Esophagus muscularis mucosa (tissue), 4 donors: Measurements from ENCODE around the gene CERCAM. TPM values are rescaled to one million over a fixed set of nuclear protein-coding genes. Genes with fewer than 3 reads are reported as not detected.

Source experiments
- DNase-seq: peaks from one replicate; pipeline ENCODE4 v3.0.0-alpha.2; 2017; ENCODE audit errors: extremely low spot score
- H3K27ac ChIP-seq, 4 donors: fragments of 200-600 bp; sonication (generic); replicated peaks in 1 of 4; 1 replicate in 3 of 4; 2 replicates in 1 of 4; pipeline ENCODE4 v1.5.1; 2016 to 2019; ENCODE audit warnings: mild to moderate bottlenecking in 1 of 4
- H3K27me3 ChIP-seq, 4 donors: fragments of 200-600 bp; sonication (generic); one replicate each; pipeline versions ENCODE4 v1.5.1 to v1.6.0; 2016 to 2019
- H3K36me3 ChIP-seq, 4 donors: fragments of 200-600 bp; sonication (generic); one replicate each; pipeline ENCODE4 v1.5.1; 2016 to 2019
- H3K4me1 ChIP-seq, 4 donors: fragments of 200-600 bp; sonication (generic); one replicate each; pipeline ENCODE4 v1.5.1; 2016 to 2019
- H3K4me3 ChIP-seq, 4 donors: fragments of 200-600 bp; sonication (generic); 1 replicate in 2 of 4; 2 replicates in 2 of 4; pipeline ENCODE4 v1.5.1; 2016 to 2019; ENCODE audit warnings: mild to moderate bottlenecking in 4 of 4, moderate library complexity in 1 of 4
- H3K9me3 ChIP-seq, 4 donors: fragments of 200-600 bp; sonication (generic); 1 replicate in 3 of 4; 2 replicates in 1 of 4; pipeline ENCODE4 v1.5.1; 2016 to 2019
- EP300 ChIP-seq: sonication (generic); formaldehyde crosslinking; IDR thresholded peaks from one replicate; pipeline ENCODE4 v1.6.1; 2017; ENCODE audit warnings: antibody characterized with exemption
- POLR2A ChIP-seq: fragments of 450-650 bp; IDR thresholded peaks from one replicate; pipeline ENCODE4 v1.6.1; 2017; ENCODE audit warnings: antibody characterized with exemption, moderate library complexity, mild to moderate bottlenecking, low read depth
- POLR2AphosphoS5 ChIP-seq, 2 donors: sonication (generic); formaldehyde crosslinking; IDR thresholded peaks; one replicate each; pipeline ENCODE4 v1.6.1; 2017; ENCODE audit warnings: antibody characterized with exemption in 2 of 2
- whole genome bisulfite sequencing: methylation state at CpG from one replicate; pipeline ENCODE4 v1.1.5; 2018; 5-methylcytosine and 5-hydroxymethylcytosine counted together
- intact Hi-C: fragments of 100-400 bp; cut with DNase I; formaldehyde crosslinking; loops from one replicate; pipeline ENCODE4 v1.15.1; 2023
- total RNA-seq, 4 donors: library from RNA; depleted of rRNA; stranded (reverse); fragments of >200 nt; gene quantifications; one replicate each; pipeline versions ENCODE4 v1.1.0 to v1.2.1, GENCODE V29; 2016
- TF ChIP-seq, protein P1 (sequence below), 3 experiments: fragments of 200-600 bp in 2 of 3; fragments of 450-650 bp in 1 of 3; sonication (generic) in 2 of 3; IDR thresholded peaks; one replicate each; pipeline ENCODE4 v1.5.1; 2017 to 2019; ENCODE audit warnings: antibody characterized with exemption in 3 of 3, mild to moderate bottlenecking in 2 of 3, moderate library complexity in 1 of 3

The CERCAM gene
- total RNA-seq, 4 donors from 2014 or later: 21.7 to 31.0 (median 27.5) TPM

DNA sequence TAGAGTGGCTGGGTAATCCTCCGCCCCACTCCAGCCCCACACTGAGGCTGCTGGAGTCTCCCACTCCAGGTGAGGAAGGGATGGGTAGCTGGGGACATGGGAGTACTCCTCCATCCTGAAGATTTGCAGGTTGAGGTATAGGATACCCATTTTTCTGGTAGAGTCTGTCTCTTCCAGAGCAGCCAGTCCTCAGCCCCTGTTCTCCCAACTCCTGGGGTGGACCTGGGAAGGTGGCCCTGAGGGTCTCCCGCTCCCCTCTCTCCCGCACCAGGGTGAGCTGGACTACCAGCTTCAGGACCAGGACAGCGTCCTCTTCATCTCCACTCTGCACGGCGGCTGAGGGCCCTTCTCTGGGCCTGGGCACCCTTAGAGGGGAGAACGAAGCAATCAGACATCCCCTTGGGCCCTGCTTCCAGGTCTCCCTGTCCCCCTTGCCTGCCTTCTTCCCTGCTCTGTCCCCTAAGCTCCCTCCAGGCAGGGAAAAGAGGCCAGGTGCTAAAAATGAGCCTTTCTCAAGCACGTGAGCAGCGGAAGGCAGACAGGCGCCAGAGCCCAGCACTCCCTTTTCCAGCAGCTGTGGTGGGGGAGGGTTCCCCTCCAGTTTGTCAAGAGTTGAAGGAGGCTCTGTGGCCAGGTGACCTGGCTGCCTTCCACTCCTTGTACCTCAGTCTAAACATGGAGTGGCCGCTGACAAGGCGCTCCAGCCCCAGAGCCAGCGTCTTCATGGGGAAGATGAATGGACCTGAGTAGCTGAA lies 31.1 kb upstream of the CERCAM start:
- intact Hi-C loops: no loop called here
- 65% methylated on average over 8 of the region's 13 CpGs for WGBS
- H3K4me1 ChIP-seq: no peaks in the 10 kb centered on the region
- no peak overlapping the region for H3K4me3 ChIP-seq
- DNase-seq: no peak
- TF ChIP-seq EP300 (no peak), POLR2A (no peak), POLR2AphosphoS5 (IDR thresholded peaks at IDR 0.05) (no peak)
- TF ChIP-seq, protein P1, sequence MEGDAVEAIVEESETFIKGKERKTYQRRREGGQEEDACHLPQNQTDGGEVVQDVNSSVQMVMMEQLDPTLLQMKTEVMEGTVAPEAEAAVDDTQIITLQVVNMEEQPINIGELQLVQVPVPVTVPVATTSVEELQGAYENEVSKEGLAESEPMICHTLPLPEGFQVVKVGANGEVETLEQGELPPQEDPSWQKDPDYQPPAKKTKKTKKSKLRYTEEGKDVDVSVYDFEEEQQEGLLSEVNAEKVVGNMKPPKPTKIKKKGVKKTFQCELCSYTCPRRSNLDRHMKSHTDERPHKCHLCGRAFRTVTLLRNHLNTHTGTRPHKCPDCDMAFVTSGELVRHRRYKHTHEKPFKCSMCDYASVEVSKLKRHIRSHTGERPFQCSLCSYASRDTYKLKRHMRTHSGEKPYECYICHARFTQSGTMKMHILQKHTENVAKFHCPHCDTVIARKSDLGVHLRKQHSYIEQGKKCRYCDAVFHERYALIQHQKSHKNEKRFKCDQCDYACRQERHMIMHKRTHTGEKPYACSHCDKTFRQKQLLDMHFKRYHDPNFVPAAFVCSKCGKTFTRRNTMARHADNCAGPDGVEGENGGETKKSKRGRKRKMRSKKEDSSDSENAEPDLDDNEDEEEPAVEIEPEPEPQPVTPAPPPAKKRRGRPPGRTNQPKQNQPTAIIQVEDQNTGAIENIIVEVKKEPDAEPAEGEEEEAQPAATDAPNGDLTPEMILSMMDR (IDR thresholded peaks at IDR 0.05): no peak
- H3K36me3 ChIP-seq: peaks cover 48 to 92% (median 86%) of the 10 kb centered on the region in 4 donors
- no peaks in the 10 kb centered on the region for H3K9me3 ChIP-seq
- H3K27ac ChIP-seq: no peak overlapping the region
- peaks cover 0 to 51% (median 0%) of the 10 kb centered on the region in 4 donors for H3K27me3 ChIP-seq

DNA sequence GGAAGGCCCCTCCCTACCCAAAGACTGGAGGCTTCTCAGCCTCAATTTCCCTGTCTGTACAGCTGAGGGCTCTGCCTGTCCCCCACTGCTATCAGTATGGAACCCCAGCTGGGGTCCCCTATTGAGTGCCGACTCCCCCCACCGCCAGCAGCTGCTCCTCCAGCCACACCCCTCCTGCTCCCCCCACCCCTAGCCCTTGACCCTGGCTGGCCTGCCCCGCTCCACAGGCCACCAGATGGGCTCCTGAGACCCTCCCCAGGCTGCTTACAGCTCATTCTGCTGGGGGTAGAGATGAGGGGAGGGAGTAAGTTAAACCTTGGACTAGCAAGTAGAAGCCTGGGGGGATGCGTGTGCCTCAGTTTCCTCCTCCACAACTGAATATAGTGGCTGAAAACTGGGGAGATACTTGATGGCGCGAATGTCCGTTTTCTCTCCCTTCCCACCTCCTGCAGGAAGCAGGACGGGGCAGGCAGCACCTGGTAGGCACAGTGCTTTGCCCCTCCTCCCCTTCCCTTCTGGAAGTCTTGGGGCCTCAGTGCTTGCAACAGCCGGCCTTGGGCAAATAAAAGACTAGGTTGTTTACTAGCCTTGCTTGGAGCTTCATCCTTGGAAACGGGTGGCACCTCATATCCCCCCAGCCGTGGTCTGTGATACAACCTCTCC lies 30.4 kb upstream of the CERCAM start:
- no peak for TF ChIP-seq POLR2AphosphoS5 (IDR thresholded peaks at IDR 0.05)
- no peak for TF ChIP-seq POLR2A
- H3K27me3 ChIP-seq: peaks cover 0 to 56% (median 0%) of the 10 kb centered on the region in 4 donors
- 83% methylated on average over 11 of the region's 11 CpGs for WGBS
- no peak for DNase-seq
- H3K36me3 ChIP-seq: peaks cover 48 to 84% (median 79%) of the 10 kb centered on the region in 4 donors
- H3K27ac ChIP-seq: no peak overlapping the region
- intact Hi-C loops: no loop called here
- H3K9me3 ChIP-seq: no peaks in the 10 kb centered on the region
- no peak overlapping the region for H3K4me3 ChIP-seq
- H3K4me1 ChIP-seq: no peaks in the 10 kb centered on the region

DNA sequence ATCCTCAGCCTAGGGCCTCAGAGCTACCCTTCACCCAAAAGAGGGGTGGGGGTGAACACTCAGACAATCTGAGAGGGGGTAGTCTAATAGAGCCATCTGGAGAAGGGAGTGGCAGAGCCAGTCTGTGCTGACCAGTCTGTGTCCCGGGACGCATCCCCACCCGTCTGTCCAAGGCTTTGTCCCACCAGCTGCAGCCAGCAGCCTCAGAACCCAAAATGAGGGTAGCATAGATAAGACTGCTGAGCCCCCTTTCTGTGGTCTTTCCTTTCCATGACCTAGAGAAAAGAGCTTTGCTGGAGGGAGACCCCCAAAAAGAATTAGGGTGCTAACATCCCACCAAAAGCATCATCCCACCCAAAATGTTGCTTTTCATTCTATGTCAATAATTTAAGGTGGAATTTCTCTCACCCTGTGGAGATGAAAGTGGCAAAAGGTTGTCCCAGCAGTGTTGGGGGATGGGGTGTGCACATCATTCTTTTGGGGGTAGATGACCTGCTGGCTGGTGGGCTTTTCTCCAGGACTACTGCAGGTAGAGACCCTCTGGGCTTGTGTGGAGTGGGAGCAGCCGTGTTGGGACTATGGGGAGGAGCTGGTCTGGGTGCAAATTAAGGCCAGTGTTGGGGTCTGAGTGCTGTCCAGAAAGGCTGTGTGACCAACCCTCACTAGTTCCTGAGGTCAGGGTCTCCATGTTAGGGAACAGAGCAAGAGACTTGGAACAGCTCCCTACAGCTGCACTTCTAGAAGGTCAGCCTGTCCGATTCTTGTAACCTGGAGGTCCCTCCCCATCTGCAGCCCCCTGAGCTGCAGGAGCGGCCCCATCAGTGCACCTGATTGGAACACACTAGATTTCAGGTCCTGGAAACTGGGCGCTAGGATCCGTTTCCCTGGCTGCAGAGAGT lies 29.6 kb upstream of the CERCAM start:
- no peak overlapping the region for H3K27ac ChIP-seq
- no peaks in the 10 kb centered on the region for H3K9me3 ChIP-seq
- H3K4me1 ChIP-seq: no peaks in the 10 kb centered on the region
- peaks cover 48 to 77% (median 72%) of the 10 kb centered on the region in 4 donors for H3K36me3 ChIP-seq
- 94% methylated on average over 3 of the region's 8 CpGs for WGBS
- no peak overlapping the region for H3K4me3 ChIP-seq
- DNase-seq: no peak
- H3K27me3 ChIP-seq: peaks cover 0 to 64% (median 0%) of the 10 kb centered on the region in 4 donors
- intact Hi-C loops: no loop called here
- TF ChIP-seq POLR2AphosphoS5 (IDR thresholded peaks at IDR 0.05) (no peak), POLR2A (no peak), EP300 (no peak)
- TF ChIP-seq, protein P1 (IDR thresholded peaks at IDR 0.05): no peak

DNA sequence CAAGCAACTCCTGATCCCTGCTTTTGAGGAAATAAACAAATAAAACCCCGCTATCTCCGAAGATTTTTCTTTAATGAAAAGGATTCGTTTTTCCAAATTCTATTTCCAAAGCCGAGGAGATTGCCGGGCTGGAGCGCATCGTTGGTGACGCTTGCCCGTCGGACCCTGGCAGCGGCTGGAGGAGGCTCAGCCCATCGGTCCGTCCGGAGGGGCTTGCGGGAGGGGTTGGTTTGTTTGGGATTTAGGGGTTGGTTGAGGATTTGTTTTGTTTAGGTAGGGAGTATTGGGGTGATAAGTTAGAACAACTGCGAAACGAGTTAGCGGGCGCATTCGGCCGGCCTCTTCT lies 28.7 kb upstream of the CERCAM start:
- Histone ChIP-seq H3K27ac (no peak overlapping the region), H3K9me3 (no peaks in the 10 kb centered on the region), H3K4me1 (peaks cover 6 to 7% (median 7%) of the 10 kb centered on the region in 4 donors), H3K27me3 (peaks cover 0 to 72% (median 0%) of the 10 kb centered on the region in 4 donors), H3K36me3 (peaks cover 42 to 68% (median 63%) of the 10 kb centered on the region in 4 donors), H3K4me3 (no peak overlapping the region)
- no peak for DNase-seq
- intact Hi-C loops: no loop called here
- TF ChIP-seq, protein P1 (IDR thresholded peaks at IDR 0.05): no peak
- no peak for TF ChIP-seq POLR2AphosphoS5 (IDR thresholded peaks at IDR 0.05)
- no peak for TF ChIP-seq POLR2A
- TF ChIP-seq EP300: no peak
- 90% methylated on average over 21 of the region's 21 CpGs for WGBS
